IMR-90 (cell line): Measurements from ENCODE around the gene HDHD3. TPM values are rescaled to one million over a fixed set of nuclear protein-coding genes. Genes with fewer than 3 reads are reported as not detected.

ENCODE experiments used
- ATAC-seq: fragments of 200-7000 bp; cut with Tn5 transposase; 2 replicates; pipeline ENCODE4 v1.9.1; 2020; ENCODE audit warnings: low read depth, mild to moderate bottlenecking, moderate library complexity
- BruUV-seq: library from RNA; stranded (reverse); fragments of 400-500 nt; replicated peaks from 2 replicates; lab custom pipeline; 2021; lab: Mats Ljungman, UMichigan
- CTCF ChIA-PET: fragments of 300-600 bp; formaldehyde crosslinking; extraction: SDS; loops from one replicate; lab custom pipeline; 2021; ENCODE audit warnings: antibody characterized with exemption; lab: Yijun Ruan, JAX
- POLR2A ChIA-PET: fragments of 300-600 bp; sonication (Branson Sonifier 250); formaldehyde crosslinking; loops from one replicate; lab custom pipeline; 2022; ENCODE audit warnings: antibody characterized with exemption; ENCODE audit not compliant: unreplicated experiment; lab: Charles Lee
- DNase-seq: peaks from one replicate; pipeline ENCODE4 v3.0.0; 2013
- H2AFZ ChIP-seq: replicated peaks from 2 replicates; pipeline ENCODE3; 2013; ENCODE audit warnings: low read length, mild to moderate bottlenecking; ENCODE audit not compliant: poor library complexity
- H2AK5ac ChIP-seq: 2 replicates; pipeline ENCODE4 v1.6.1; 2013; ENCODE audit warnings: low read depth, low read length, inconsistent platforms
- H2AK9ac ChIP-seq: replicated peaks from 2 replicates; pipeline ENCODE3; 2013; ENCODE audit warnings: mild to moderate bottlenecking, low read depth, low read length, moderate library complexity; ENCODE audit not compliant: poor library complexity
- H2BK120ac ChIP-seq: 2 replicates; pipeline ENCODE4 v1.6.1; 2013; ENCODE audit warnings: low read depth, low read length, inconsistent platforms
- H2BK15ac ChIP-seq: 3 replicates; pipeline ENCODE4 v1.6.1; 2013; ENCODE audit warnings: low read depth, low read length, inconsistent platforms
- H2BK20ac ChIP-seq: 2 replicates; pipeline ENCODE4 v1.6.1; 2013; ENCODE audit warnings: low read depth, mild to moderate bottlenecking, inconsistent platforms, low read length, moderate library complexity
- H2BK5ac ChIP-seq: 2 replicates; pipeline ENCODE4 v1.6.1; 2013; ENCODE audit warnings: mild to moderate bottlenecking, low read depth, low read length, inconsistent platforms; ENCODE audit not compliant: poor library complexity, severe bottlenecking
- H3K14ac ChIP-seq: replicated peaks from 2 replicates; pipeline ENCODE4 v1.6.1; 2013; ENCODE audit warnings: low read depth, low read length, inconsistent platforms
- H3K18ac ChIP-seq: 2 replicates; pipeline ENCODE4 v1.6.1; 2013; ENCODE audit warnings: low read depth, low read length, control low read depth
- H3K23ac ChIP-seq: 2 replicates; pipeline ENCODE4 v1.6.1; 2013; ENCODE audit warnings: low read depth, low read length, inconsistent platforms
- H3K27ac ChIP-seq: 2 replicates; pipeline ENCODE4 v1.5.1; 2013; ENCODE audit warnings: mild to moderate bottlenecking, control low read depth, low read length; ENCODE audit not compliant: insufficient read depth
- H3K27me3 ChIP-seq: 2 replicates; pipeline ENCODE4 v1.6.1; 2013; ENCODE audit warnings: low read length; ENCODE audit not compliant: control insufficient read depth, insufficient read depth
- H3K36me3 ChIP-seq: 2 replicates; pipeline ENCODE4 v1.6.1; 2013; ENCODE audit warnings: low read length, mixed read lengths; ENCODE audit not compliant: control insufficient read depth, insufficient read depth
- H3K4ac ChIP-seq: 2 replicates; pipeline ENCODE4 v1.6.1; 2013; ENCODE audit warnings: low read depth, low read length, inconsistent platforms
- H3K4me1 ChIP-seq: 2 replicates; pipeline ENCODE4 v1.6.1; 2013; ENCODE audit warnings: low read length, mixed read lengths; ENCODE audit not compliant: control insufficient read depth, insufficient read depth
- H3K4me2 ChIP-seq: 2 replicates; pipeline ENCODE4 v1.6.1; 2013; ENCODE audit warnings: low read depth, mild to moderate bottlenecking, control low read depth, low read length, moderate library complexity
- H3K4me3 ChIP-seq: 2 replicates; pipeline ENCODE4 v1.5.1; 2013; ENCODE audit warnings: low read depth, mild to moderate bottlenecking, control low read depth, low read length, moderate library complexity; ENCODE audit not compliant: insufficient read depth
- H3K56ac ChIP-seq: 2 replicates; pipeline ENCODE4 v1.6.1; 2013; ENCODE audit warnings: low read length, inconsistent platforms; ENCODE audit not compliant: insufficient read depth; ENCODE audit errors: extremely low read depth
- H3K79me1 ChIP-seq, 2 experiments: 2 replicates each; pipeline ENCODE4 v1.6.1; 2013; ENCODE audit warnings: low read length in 2 of 2, inconsistent platforms in 1 of 2, low read depth in 1 of 2
- H3K9ac ChIP-seq: 2 replicates; pipeline ENCODE4 v1.6.1; 2013; ENCODE audit warnings: low read depth, low read length, control low read depth
- H3K9me1 ChIP-seq: 2 replicates; pipeline ENCODE4 v1.6.1; 2013; ENCODE audit warnings: low read length, inconsistent platforms; ENCODE audit not compliant: insufficient read depth
- H3K9me3 ChIP-seq: 2 replicates; pipeline ENCODE4 v1.6.1; 2013; ENCODE audit warnings: low read length; ENCODE audit not compliant: control insufficient read depth, insufficient read depth
- H4K20me1 ChIP-seq: 2 replicates; pipeline ENCODE4 v1.6.1; 2013; ENCODE audit warnings: low read length, inconsistent platforms; ENCODE audit not compliant: insufficient read depth
- H4K5ac ChIP-seq: 2 replicates; pipeline ENCODE4 v1.6.1; 2013; ENCODE audit warnings: mild to moderate bottlenecking, low read depth, low read length, control low read depth
- H4K8ac ChIP-seq, 2 experiments: 2 replicates each; pipeline ENCODE4 v1.6.1; 2013; ENCODE audit warnings: low read depth in 2 of 2, low read length in 2 of 2, control low read depth in 1 of 2, inconsistent platforms in 1 of 2
- H4K91ac ChIP-seq: 2 replicates; pipeline ENCODE4 v1.6.1; 2013; ENCODE audit warnings: low read depth, low read length, inconsistent platforms; ENCODE audit not compliant: insufficient read depth
- CEBPB ChIP-seq: IDR thresholded peaks from 2 replicates; pipeline ENCODE4 v1.6.1; 2012; ENCODE audit warnings: low read depth, low read length, improper control_type of control experiment
- CHD1 ChIP-seq: IDR thresholded peaks from 2 replicates; pipeline ENCODE4 v1.6.1; 2012; ENCODE audit warnings: low read depth, low read length, improper control_type of control experiment
- FOS ChIP-seq: fragments of 150-350 bp; IDR thresholded peaks from 2 replicates; pipeline ENCODE4 v1.6.1; 2016; ENCODE audit warnings: low read depth, low read length
- MAFK ChIP-seq: IDR thresholded peaks from 2 replicates; pipeline ENCODE4 v1.6.1; 2012; ENCODE audit warnings: low read depth, low read length, improper control_type of control experiment
- MXI1 ChIP-seq: IDR thresholded peaks from 2 replicates; pipeline ENCODE4 v1.6.1; 2012; ENCODE audit warnings: low read depth, mild to moderate bottlenecking, low read length, moderate library complexity, borderline replicate concordance
- NFE2L2 ChIP-seq: fragments of 150-350 bp; IDR thresholded peaks from 2 replicates; pipeline ENCODE4 v1.6.1; 2016; ENCODE audit warnings: low read depth, mild to moderate bottlenecking, low read length
- RAD21 ChIP-seq: IDR thresholded peaks from 2 replicates; pipeline ENCODE4 v1.6.1; 2012; ENCODE audit warnings: low read length, improper control_type of control experiment
- RCOR1 ChIP-seq: IDR thresholded peaks from 2 replicates; pipeline ENCODE4 v1.6.1; 2012; ENCODE audit warnings: mild to moderate bottlenecking, low read length, improper control_type of control experiment; ENCODE audit not compliant: insufficient replicate concordance
- RFX5 ChIP-seq: IDR thresholded peaks from 2 replicates; pipeline ENCODE4 v1.8.0; 2012; ENCODE audit warnings: low read depth, mild to moderate bottlenecking, low read length, moderate library complexity
- SMC3 ChIP-seq: fragments of 150-350 bp; IDR thresholded peaks from 2 replicates; pipeline ENCODE4 v1.6.1; 2016; ENCODE audit warnings: low read depth, mild to moderate bottlenecking, antibody characterized with exemption, low read length, moderate library complexity
- WGBS, 2 experiments: methylation state at CpG; one replicate each; pipeline versions ENCODE4 v1.1.5 to v1.1.7; 2013; ENCODE audit warnings: missing lambda C conversion rate in 2 of 2; ENCODE audit not compliant: insufficient read length in 1 of 2; ENCODE audit errors: extremely low coverage in 2 of 2; 5-methylcytosine and 5-hydroxymethylcytosine counted together
- dilution Hi-C: fragments of 300-500 bp; cut with HindIII; formaldehyde crosslinking; loops from one replicate; pipeline ENCODE4 v1.14.3; 2018; ENCODE audit warnings: low sequenced_read_pairs; ENCODE audit not compliant: unreplicated experiment
- in situ Hi-C: fragments of 300-500 bp; cut with MboI; formaldehyde crosslinking; loops from 3 replicates; pipeline ENCODE4 v1.14.3; 2019; ENCODE audit warnings: low sequenced_read_pairs, inconsistent platforms, mixed read lengths
- intact Hi-C: fragments of 100-400 bp; cut with micrococcal nuclease; formaldehyde crosslinking; loops from 2 replicates; pipeline ENCODE4 v1.10.0; 2022
- polyA plus RNA-seq, 3 experiments: library from polyadenylated mRNA; depleted of rRNA; stranded (reverse); fragments of >200 nt; gene quantifications; 2 replicates each; pipeline ENCODE4 v1.2.3, GENCODE V29; 2012; ENCODE audit warnings: low replicate concordance in 1 of 3
- total RNA-seq: library from RNA; depleted of rRNA; stranded (reverse); fragments of >200 nt; gene quantifications from 2 replicates; pipeline ENCODE4 v1.2.3, GENCODE V29; 2012
- TF ChIP-seq, protein P1 (sequence below): fragments of 150-350 bp; IDR thresholded peaks from 2 replicates; pipeline ENCODE4 v1.6.1; 2016; ENCODE audit warnings: low read depth, mild to moderate bottlenecking, low read length, moderate library complexity, borderline replicate concordance
- TF ChIP-seq, protein P2 (sequence below): conservative IDR thresholded peaks from 2 replicates; pipeline ENCODE4 v1.5.1; 2012; ENCODE audit warnings: mild to moderate bottlenecking, low read depth, low read length, improper control_type of control experiment

The HDHD3 gene
- total and polyA plus RNA-seq, 2 of the 4 experiments (the other 2 are of a cell fraction): 7.0 to 8.6 TPM

DNA sequence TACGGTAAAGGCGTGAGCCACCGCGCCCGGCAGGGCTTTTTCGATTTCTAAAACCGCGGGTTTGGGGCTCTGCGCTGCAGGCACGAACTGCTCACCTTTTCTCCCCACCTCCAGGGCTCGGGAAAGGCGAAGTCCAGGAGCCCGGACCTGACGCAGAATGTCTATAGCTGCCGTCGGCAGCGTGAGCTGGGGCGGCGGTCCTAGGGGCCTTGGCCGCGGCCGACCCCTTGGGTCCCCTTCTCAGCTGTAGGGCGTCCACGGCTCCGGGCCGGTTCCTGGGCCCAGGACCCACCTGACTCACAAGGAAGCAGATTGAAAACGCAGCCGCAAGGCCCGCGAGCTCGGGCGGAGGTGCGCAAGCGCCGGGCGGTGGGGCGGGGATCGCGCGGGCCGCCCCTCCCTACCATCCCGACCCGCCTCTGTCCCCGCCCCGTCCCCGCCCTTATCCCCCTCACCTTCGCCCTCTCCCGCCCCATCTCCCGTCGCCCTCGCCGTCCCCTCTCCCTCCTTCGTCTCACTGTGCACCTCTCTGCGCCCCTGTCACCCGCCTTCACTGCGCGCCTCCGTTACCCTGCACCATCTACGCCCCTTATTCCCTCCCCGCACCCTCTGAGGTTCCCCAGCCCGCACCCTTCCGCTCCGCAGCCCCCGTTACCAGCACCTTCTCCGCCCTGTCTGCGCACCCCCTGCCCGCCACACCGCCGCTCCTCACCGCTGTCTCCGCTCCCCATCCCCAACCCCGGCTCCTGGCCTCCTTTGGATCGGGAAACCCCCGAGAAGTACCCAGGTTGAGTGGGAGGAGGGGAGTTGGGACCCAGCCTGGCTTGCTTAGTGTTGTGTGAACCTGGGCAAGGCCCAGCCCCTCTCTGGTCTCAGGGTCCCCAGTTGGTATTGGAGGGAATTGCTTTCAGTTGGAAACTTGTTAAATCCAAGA is at the start of gene HDHD3 (continued):
- TF ChIP-seq RCOR1 (no peak), MAFK (no peak)
- TF ChIP-seq, protein P1, sequence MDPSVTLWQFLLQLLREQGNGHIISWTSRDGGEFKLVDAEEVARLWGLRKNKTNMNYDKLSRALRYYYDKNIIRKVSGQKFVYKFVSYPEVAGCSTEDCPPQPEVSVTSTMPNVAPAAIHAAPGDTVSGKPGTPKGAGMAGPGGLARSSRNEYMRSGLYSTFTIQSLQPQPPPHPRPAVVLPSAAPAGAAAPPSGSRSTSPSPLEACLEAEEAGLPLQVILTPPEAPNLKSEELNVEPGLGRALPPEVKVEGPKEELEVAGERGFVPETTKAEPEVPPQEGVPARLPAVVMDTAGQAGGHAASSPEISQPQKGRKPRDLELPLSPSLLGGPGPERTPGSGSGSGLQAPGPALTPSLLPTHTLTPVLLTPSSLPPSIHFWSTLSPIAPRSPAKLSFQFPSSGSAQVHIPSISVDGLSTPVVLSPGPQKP: no peak

DNA sequence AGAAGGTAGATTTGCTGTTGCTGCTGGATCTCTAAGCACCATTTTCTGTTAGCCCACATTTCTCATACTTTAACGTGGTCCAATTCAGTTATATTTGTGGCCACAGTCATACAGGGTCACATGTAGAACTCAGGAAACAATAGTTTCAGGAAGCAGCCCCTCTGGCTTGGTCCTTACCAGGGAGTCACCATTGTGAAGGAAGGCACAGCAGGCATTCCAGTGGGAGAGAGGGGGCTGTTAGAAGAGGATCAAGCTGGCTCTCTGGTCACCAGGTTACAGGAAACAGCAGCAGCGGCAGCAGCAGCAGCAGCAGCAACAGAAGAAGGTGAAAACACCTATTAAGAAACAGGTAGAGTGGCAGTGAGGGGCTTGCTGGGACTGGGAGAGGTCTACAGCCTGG is 48.3 kb upstream of the HDHD3 start:
- no peaks in the 10 kb centered on the region for H3K9me1 ChIP-seq
- H2BK5ac ChIP-seq: no peak overlapping the region
- no peak overlapping the region for H2AK5ac ChIP-seq
- H4K8ac ChIP-seq: no peak overlapping the region
- no peaks in the 10 kb centered on the region for H3K36me3 ChIP-seq
- no peak overlapping the region for H2BK15ac ChIP-seq
- H4K5ac ChIP-seq: no peak overlapping the region
- no peak overlapping the region for H3K4me2 ChIP-seq
- no peak overlapping the region for H3K4ac ChIP-seq
- WGBS, 2 experiments: no CpG with 5 or more reads among the region's 2 CpGs
- no peak overlapping the region for H4K91ac ChIP-seq
- no peak overlapping the region for H3K14ac ChIP-seq
- no peaks in the 10 kb centered on the region for H3K79me1 ChIP-seq
- no peak overlapping the region for H2AK9ac ChIP-seq
- H3K27ac ChIP-seq: no peak overlapping the region
- no peak overlapping the region for H2AFZ ChIP-seq
- no TSS peak for BruUV-seq
- no peak overlapping the region for H3K18ac ChIP-seq
- H3K23ac ChIP-seq: no peak overlapping the region
- in situ Hi-C loops: loop anchor here (10.0 kb wide), 1 partner anchor 240 kb away; no protein-coding TSS in a partner anchor
- DNase-seq: no peak
- POLR2A ChIA-PET: no interaction called here
- H3K4me3 ChIP-seq: no peak overlapping the region
- CTCF ChIA-PET: no interaction called here
- H3K56ac ChIP-seq: no peak overlapping the region
- no peaks in the 10 kb centered on the region for H3K9me3 ChIP-seq
- H3K4me1 ChIP-seq: no peaks in the 10 kb centered on the region
- ATAC-seq: no peak
- no peak overlapping the region for H2BK20ac ChIP-seq
- H2BK120ac ChIP-seq: no peak overlapping the region
- dilution Hi-C loops: no loop called here
- peaks cover 57% of the 10 kb centered on the region for H3K27me3 ChIP-seq
- H4K20me1 ChIP-seq: no peaks in the 10 kb centered on the region
- intact Hi-C loops: no loop called here
- no peak overlapping the region for H3K9ac ChIP-seq
- TF ChIP-seq CHD1 (no peak), MXI1 (no peak), RFX5 (no peak), RAD21 (no peak), FOS (no peak), SMC3 (no peak), CEBPB (no peak), NFE2L2 (no peak)
- TF ChIP-seq, protein P1: no peak
- TF ChIP-seq, protein P2, sequence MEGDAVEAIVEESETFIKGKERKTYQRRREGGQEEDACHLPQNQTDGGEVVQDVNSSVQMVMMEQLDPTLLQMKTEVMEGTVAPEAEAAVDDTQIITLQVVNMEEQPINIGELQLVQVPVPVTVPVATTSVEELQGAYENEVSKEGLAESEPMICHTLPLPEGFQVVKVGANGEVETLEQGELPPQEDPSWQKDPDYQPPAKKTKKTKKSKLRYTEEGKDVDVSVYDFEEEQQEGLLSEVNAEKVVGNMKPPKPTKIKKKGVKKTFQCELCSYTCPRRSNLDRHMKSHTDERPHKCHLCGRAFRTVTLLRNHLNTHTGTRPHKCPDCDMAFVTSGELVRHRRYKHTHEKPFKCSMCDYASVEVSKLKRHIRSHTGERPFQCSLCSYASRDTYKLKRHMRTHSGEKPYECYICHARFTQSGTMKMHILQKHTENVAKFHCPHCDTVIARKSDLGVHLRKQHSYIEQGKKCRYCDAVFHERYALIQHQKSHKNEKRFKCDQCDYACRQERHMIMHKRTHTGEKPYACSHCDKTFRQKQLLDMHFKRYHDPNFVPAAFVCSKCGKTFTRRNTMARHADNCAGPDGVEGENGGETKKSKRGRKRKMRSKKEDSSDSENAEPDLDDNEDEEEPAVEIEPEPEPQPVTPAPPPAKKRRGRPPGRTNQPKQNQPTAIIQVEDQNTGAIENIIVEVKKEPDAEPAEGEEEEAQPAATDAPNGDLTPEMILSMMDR: no peak
